Kidney (tissue), 14 donors: ENCODE data around the gene ADCY2. TPM values are rescaled to one million over a fixed set of nuclear protein-coding genes. Genes with fewer than 3 reads are reported as not detected.

ENCODE experiments used
- DNase-seq, 5 donors: peaks; one replicate each; pipeline ENCODE4 v3.0.0-alpha.2; 2013 to 2020
- FAIRE-seq: peaks from 2 replicates; lab custom pipeline; 2012; peaks lifted over from hg19 to GRCh38; lab: Jason Lieb, UNC
- H3K27ac ChIP-seq, 2 donors: one replicate each; pipeline ENCODE4 v1.7.0; 2013; ENCODE audit warnings: low read depth in 2 of 2, low read length in 2 of 2, inconsistent platforms in 1 of 2
- H3K27me3 ChIP-seq: one replicate; pipeline ENCODE4 v1.7.1; 2013; ENCODE audit warnings: low read length, inconsistent platforms; ENCODE audit not compliant: control insufficient read depth, insufficient read depth
- H3K36me3 ChIP-seq, 3 donors: one replicate each; pipeline versions ENCODE4 v1.7.0 to v1.7.1; 2013; ENCODE audit warnings: low read length in 3 of 3, control low read depth in 1 of 3, inconsistent platforms in 1 of 3; ENCODE audit not compliant: insufficient read depth in 3 of 3, control insufficient read depth in 2 of 3
- H3K4me1 ChIP-seq, 3 donors: one replicate each; pipeline versions ENCODE4 v1.7.0 to v1.7.1; 2013; ENCODE audit warnings: low read length in 3 of 3, inconsistent platforms in 1 of 3, low read depth in 1 of 3; ENCODE audit not compliant: control insufficient read depth in 2 of 3, insufficient read depth in 2 of 3
- H3K4me3 ChIP-seq, 3 donors: one replicate each; pipeline versions ENCODE4 v1.7.0 to v1.8.1; 2013; ENCODE audit warnings: low read length in 3 of 3, control low read depth in 1 of 3, inconsistent platforms in 1 of 3
- H3K9ac ChIP-seq, 3 donors: one replicate each; pipeline versions ENCODE4 v1.7.0 to v1.7.1; 2013; ENCODE audit warnings: low read length in 3 of 3, control low read depth in 1 of 3, inconsistent platforms in 1 of 3
- H3K9me3 ChIP-seq, 3 donors: one replicate each; pipeline versions ENCODE4 v1.7.0 to v1.7.1; 2013; ENCODE audit warnings: low read length in 3 of 3, control low read depth in 1 of 3, inconsistent platforms in 1 of 3; ENCODE audit not compliant: control insufficient read depth in 2 of 3, insufficient read depth in 1 of 3
- intact Hi-C: fragments of 100-400 bp; cut with DNase I; formaldehyde crosslinking; loops from one replicate; pipeline ENCODE4 v1.11.1; 2022
- polyA plus RNA-seq: library from polyadenylated mRNA; stranded (reverse); fragments of 350-450 nt; fragmentation: Illumina TruSeq; extraction: RNeasy Lipid Tissue Mini Kit (QIAGEN cat#74804); gene quantifications from one replicate; pipeline ENCODE4 v1.2.3, GENCODE V29; 2014; ENCODE audit warnings: low read depth, low replicate concordance; ENCODE audit not compliant: insufficient read depth
- total RNA-seq: library from RNA; stranded (reverse); fragmentation: NEBNext Ultra II Directional; extraction: Animal tissue kit (Norgen Biotek cat#: 25700); gene quantifications from one replicate; pipeline ENCODE4 v1.2.1, GENCODE V29; 2021
- TF ChIP-seq, protein P1 (sequence below): IDR thresholded peaks from 3 replicates; pipeline ENCODE4 v1.5.1; 2012; ENCODE audit warnings: mild to moderate bottlenecking, moderate library complexity, borderline replicate concordance; ENCODE audit not compliant: insufficient read depth; ENCODE audit errors: extremely low read depth
- donor health status: control.
- donor health status: control.
- donor health status: control.
- donor health status: control.
- donor health status: control.
- donor health status: DM: yes; HTN: yes; CAD: no.
- donor health status: Normal renal cell carcinoma (clear cell type).

Gene ADCY2
- total and polyA plus RNA-seq, 2 donors from 2014 or later: 0.17 to 2.2 TPM

DNA sequence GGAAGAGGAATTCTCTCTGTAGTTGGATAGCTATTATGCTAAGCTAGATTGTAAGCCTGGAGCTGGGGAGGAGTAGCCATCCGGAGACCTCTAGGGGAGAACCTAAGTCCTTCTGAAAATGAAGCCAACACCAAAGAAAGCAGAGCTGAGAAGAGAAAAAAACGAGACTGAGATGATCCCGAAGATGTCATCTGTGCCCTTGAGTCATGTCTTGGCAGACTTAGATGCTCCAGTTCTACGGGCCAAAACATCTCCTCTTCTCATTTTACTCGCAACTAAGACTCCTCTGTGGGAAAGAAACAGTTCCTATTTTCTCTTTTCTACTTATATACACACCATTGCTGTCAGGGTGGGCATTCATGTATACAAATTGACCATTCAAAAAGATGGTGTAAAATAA, 34.3 kb upstream of the ADCY2 start:
- DNase-seq (no peak), FAIRE-seq (no peak)
- H3K4me3 ChIP-seq: no peak overlapping the region

DNA sequence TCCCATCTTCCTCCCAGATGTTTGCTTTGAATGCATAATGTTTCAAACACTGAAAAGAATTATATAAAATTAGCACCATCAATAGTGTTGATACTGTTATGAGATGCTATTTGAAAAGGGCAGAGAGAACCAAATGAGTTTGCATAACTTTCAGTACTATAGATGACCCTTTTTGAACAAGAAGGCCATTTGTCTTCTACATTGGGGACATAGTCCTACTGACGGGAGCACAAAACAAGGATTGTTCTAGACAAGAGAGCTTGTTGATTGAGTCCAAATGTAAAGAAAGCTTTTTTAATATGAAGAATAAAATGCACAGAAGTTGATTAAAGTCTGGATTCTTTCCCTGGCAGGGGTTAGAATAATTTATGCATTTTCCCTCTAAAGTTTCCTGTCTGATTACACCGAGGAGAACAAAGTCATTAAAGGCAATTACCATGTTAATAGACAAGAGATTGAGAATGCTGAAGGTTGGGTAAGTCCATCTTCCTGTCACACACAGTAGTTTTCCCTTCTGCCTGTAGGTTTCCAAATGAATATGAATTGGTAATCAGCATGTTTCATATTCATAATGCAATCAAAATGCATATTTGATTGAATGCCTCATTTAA, 32.8 kb upstream of the ADCY2 start:
- DNase-seq (no peak), FAIRE-seq (no peak)
- no peaks in the 10 kb centered on the region for H3K27me3 ChIP-seq
- no peaks in the 10 kb centered on the region for H3K9me3 ChIP-seq
- H3K36me3 ChIP-seq: no peaks in the 10 kb centered on the region
- TF ChIP-seq, protein P1, sequence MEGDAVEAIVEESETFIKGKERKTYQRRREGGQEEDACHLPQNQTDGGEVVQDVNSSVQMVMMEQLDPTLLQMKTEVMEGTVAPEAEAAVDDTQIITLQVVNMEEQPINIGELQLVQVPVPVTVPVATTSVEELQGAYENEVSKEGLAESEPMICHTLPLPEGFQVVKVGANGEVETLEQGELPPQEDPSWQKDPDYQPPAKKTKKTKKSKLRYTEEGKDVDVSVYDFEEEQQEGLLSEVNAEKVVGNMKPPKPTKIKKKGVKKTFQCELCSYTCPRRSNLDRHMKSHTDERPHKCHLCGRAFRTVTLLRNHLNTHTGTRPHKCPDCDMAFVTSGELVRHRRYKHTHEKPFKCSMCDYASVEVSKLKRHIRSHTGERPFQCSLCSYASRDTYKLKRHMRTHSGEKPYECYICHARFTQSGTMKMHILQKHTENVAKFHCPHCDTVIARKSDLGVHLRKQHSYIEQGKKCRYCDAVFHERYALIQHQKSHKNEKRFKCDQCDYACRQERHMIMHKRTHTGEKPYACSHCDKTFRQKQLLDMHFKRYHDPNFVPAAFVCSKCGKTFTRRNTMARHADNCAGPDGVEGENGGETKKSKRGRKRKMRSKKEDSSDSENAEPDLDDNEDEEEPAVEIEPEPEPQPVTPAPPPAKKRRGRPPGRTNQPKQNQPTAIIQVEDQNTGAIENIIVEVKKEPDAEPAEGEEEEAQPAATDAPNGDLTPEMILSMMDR: no peak
- intact Hi-C loops: no loop called here
- no peak overlapping the region for H3K9ac ChIP-seq
- no peaks in the 10 kb centered on the region for H3K4me1 ChIP-seq
- H3K4me3 ChIP-seq: no peak overlapping the region
- H3K27ac ChIP-seq: no peak overlapping the region

More for the DNA sequence above, 34.3 kb upstream of the ADCY2 start:
- Histone ChIP-seq H3K27me3 (no peaks in the 10 kb centered on the region), H3K36me3 (no peaks in the 10 kb centered on the region), H3K4me1 (no peaks in the 10 kb centered on the region), H3K27ac (no peak overlapping the region), H3K9me3 (peaks cover 0 to 2% (median 0%) of the 10 kb centered on the region in 3 donors), H3K9ac (no peak overlapping the region)
- intact Hi-C loops: no loop called here
- TF ChIP-seq, protein P1: no peak

DNA sequence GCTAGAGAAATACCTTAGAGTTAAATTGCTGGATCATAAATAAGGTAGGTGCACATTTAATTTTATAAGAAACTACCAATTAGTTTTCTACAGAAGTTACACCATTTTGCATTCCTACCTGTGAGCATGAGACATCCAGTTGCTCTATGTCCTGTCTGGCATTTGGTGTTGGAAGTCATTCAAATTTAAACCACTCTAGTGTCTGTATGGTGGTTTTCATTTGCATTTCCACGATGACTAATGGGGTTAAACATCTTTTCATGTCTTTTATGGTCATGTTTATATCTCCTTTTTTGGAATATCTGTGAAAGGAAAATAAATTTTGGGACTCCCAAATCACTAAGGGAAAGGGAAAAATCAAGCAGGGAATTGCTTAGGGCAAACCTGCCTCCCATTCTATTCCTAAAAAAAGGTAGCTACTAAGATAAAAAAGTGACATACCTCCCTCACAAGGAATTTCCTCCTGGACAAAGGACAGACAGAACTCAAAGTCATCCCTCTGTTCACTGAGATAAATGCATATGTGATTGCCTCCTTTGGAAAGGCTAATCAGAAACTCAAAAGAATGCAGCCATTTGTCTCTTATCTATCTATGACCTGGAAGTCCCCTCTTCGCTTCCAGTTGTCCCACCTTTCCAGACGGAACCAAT, 31.6 kb upstream of the ADCY2 start:
- DNase-seq: no peak
- intact Hi-C loops: no loop called here
- H3K9me3 ChIP-seq: no peaks in the 10 kb centered on the region
- TF ChIP-seq, protein P1: no peak
- H3K36me3 ChIP-seq: no peaks in the 10 kb centered on the region
- no peaks in the 10 kb centered on the region for H3K4me1 ChIP-seq
- no peak for FAIRE-seq
- no peaks in the 10 kb centered on the region for H3K27me3 ChIP-seq
- H3K4me3 ChIP-seq: no peak overlapping the region
- H3K9ac ChIP-seq: no peak overlapping the region
- H3K27ac ChIP-seq: no peak overlapping the region
